Measurements from ENCODE around the gene MED27.
A peak's percentile ranks its signal among the peaks of the same experiment; 100 is the strongest.

MED27 gene, protein sequence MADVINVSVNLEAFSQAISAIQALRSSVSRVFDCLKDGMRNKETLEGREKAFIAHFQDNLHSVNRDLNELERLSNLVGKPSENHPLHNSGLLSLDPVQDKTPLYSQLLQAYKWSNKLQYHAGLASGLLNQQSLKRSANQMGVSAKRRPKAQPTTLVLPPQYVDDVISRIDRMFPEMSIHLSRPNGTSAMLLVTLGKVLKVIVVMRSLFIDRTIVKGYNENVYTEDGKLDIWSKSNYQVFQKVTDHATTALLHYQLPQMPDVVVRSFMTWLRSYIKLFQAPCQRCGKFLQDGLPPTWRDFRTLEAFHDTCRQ

DNA sequence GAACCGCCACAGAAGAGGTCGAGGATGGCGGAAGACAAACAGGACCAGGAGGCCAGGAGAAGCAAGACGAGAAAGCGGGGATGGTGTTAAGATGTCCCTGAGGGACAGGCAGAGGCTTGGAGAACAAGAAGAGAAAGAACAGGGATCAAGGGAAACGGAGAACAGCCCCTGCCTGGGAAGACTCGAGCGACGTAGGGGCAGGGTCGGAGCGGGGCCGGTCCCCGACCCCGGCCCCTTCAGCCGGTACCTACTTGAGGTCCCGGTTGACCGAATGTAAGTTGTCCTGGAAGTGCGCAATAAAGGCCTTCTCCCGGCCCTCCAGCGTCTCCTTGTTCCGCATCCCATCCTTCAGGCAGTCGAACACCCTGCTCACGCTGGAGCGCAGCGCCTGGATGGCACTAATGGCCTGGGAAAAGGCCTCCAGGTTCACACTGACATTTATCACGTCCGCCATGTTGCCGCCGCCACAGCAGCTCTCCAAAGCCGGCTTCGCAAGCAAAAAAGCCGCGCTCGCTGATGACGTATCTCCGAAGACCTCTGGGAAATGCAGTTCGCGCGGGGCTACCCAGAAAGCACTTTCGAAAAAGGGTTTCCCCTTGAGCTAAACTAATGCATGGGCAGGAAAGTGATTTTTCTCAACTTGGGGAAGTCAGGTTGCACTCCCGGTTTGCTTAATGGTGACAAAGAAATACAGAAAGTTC lies at the start of gene MED27:
Gene MED27 (minus strand): TSS at position 477 of the 701 bp plus-strand sequence. CDS start 23 bp downstream, at position 454.
- peak; percentile 97 for DNase-seq

DNA sequence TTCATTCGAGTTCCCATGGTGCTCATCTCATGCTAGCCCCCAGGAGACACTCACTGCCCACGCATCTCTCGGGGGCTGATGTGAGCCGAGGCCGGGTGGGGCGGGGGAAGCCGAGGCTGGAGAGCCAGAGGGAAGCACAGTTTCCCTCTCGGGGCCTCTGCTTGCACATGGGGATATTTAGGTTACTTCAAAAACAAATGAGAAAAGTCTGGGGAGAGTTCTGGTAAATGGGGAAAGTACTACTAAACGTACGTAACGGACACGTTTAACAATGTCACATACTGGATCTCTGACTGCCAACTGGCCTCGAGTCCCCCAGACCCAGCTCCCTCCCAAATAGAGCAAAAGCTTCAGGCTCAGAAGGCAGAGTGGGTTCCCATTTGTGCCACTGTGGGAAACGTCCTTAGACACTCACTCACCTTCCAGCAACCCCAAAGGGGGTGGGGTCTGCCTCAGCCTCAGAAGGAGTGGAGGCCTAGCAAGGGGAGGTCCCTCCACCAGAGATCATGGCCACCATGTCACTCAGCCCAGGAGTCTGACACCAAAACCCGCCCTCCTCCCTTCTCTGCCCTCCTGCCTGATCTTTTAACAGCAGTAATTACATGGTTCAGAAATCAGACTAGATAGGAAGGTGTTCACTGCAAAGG lies 48.3 kb upstream of the MED27 start:
- no peak for DNase-seq

DNA sequence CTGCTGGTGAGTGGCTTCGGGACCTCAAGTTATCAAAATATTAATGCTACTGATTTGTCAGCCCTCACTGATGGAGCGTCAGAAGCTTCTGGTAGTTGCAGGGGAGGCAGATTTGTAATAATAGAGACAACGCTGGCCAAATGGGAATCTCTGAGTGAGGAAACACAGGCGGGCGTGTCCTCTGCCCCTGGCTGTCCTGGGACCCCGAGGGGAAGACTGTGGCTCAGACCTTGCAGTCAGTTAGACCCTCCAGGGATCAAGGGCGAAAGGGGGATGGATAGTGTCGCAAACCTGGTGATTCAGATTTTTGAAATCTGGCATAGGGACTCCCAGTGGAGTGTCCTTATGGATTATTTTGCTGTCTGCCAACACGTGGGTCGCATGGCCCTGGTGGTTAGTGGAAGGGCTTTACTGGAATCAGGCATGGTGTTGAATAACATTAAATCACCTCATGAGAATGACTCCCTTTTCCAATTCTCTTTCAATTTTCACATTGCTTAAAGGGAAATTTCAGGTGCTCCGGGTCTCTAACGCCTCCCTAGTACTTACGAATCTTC lies 47.1 kb upstream of the MED27 start:
- no peak for DNase-seq

DNA sequence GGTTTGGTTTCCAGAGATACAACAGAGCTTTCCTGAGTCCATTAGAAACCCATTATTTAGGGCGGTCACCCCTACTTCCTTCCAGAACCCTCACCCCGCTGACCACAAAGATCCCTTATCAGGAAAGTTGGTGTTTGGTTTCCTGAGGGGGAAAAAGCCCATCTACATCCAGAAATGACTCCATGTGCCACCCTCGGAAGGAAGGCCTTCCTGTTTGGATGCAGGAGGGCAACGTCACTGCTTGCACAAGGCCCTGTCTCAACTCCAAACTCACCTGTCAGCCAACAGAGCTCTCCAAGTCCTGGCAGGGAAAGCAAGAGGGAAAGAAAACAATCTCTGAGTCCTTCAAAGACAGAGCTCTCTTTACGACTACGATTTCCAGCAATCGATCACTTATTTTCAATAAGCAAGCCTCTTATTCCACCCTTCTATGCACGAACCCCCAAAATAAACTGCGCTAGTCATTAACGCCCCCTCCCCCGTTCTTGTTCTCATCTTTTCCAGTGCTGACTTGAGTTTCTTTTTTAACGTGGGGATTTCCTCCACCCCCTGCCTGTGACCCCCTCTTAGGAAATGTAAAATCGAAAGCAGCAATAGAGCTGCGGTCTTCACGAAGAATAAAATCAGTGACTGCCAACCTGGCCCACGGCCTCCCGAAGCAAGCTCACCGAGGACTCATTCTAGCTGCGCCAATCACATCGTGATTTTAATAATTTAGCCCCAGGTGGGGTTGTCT lies 46.4 kb upstream of the MED27 start:
- DNase-seq: peak; percentile 68

DNA sequence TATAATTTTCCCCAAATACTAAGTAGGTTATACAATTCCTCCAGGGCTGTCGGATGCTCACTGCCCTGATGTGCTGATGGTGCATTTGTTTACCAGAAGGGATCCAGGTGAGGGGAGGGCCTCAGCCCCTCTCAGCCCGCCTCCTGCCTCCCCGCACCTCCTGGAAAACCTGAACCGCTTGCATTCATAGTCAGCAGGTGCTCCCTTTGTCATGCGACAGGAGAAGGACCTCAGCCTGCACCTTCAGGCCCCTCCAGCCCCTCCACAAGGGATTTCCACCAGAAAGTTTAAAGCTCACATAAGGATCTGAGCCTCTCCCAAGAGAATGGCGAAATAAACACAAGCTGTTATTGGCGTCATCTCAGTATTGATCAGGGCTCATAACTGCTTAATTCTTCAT lies 45.7 kb upstream of the MED27 start:
- DNase-seq: no peak

DNA sequence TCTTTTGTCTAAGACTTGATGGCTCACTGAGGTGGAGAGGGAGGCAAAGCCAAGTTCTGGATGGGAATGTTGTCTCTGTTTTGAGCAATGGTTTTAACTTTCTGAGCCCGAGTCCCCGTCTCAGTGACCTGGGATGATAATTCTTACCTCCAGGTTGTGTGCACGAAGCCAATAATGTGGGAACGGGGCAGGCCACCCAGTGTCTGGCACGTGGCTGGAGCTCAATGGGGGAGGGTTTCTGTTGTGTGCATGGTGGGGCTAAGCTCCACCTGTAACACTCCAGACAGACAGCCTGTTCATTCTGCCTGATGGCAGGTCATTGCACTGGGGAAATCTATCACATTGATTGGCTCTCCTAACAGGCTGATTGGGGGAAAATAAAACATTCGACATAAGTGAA lies 45.1 kb upstream of the MED27 start:
- no peak for DNase-seq

DNA sequence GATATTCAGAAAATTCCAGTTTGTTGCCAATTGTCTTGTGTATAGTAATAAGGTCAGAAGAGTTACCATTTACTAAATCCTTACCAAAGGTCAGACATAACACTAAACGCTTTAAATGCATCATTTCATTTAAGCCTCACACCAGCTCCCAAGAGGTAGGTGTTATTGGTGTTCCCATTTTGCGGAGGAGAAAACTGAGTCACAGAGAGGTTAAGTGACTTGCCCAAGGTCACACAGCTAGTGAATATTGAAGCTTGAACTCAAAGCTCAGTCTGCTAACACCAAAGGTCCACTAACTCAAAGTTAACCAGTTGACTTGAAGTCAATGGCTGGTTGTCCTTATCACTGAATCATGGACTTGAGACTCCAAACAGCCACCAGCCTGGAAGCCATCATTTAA lies 41.4 kb upstream of the MED27 start:
- DNase-seq: no peak

DNA sequence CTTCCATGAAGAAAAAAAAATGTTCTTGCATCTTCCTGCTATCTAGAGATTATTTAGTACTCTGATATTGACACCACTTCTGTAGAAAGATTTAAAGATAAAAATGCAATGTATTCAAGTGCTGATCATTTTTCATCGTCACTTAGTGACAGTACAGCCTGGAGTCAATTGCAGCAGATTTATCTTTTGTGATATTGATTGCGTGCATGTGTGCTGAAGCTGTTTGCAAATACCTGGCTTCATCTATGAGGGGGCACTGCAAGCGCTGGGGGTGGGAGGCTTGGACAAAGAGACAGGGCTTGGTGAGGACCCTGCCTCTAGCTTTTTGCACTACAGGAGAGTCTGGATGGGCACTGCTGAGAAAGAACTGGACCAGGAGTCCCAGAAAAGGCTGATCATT lies 38.0 kb upstream of the MED27 start:
- no peak for DNase-seq

DNA sequence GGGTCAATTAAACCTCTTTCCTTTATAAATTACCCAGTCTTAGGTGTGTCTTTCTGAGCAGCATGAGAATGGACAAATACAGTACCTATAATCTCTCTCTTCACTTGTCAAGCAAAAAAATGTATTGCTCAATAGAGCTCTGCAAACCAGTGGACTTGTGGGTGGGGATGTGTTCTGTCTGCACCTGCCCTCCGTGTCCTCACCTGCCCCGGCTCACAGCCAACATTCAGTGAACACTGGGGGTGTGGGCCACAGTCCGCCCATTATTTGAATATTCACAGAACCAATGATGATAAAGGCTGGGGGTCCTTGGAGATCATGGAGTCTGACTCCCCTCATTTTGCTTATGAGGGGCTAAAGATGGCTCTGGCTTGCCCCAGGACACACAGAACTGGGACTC lies 36.9 kb upstream of the MED27 start:
- DNase-seq: no peak

DNA sequence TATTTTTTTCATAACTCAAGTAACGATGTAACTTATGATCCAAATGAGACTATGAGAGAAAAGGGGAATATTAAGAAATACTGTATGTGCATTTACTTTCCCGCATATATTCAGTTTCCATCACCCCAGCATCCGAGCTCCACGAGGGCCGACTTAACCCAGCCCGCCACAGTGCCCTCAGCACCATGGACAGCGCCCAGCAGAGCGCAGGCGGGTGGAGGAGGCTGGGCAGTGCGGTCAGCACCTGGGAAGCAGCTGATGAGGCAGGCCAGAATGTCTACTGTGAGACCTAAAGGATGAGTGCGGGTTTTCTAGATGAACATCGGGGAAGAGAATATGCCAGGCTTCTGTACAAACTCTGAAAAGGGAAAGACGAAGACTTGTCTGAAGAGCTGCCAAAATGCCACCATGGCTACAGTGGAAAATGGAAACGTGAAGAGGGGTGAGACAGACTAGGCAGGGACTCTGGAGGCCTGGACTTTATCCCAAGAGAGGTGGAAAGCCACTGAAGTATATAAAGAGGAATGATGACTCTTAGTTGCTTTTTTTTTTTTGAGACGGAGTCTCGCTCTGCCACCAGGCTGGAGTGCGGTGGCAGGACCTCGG lies 34.5 kb upstream of the MED27 start:
- DNase-seq: peak; percentile 74

DNA sequence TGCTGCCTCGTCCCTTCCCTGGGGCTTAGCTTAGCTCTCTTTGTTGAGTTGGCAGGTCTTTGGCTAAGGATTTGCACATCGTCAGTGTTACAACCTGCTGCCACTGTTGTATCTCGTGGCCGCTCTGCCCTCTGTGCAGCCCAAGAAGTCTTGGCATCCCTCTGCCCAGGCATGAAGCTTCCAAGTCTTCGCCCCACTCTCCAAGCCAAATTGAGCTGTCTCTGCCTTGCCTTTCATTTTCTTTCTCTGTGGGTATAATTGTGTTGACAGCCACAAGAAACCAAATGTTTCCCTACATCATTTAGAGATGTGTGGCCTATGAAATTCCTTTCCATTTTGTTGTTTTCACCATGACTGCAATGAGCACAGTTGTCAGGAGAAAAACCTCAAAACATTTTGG lies 29.6 kb upstream of the MED27 start:
- DNase-seq: no peak

DNA sequence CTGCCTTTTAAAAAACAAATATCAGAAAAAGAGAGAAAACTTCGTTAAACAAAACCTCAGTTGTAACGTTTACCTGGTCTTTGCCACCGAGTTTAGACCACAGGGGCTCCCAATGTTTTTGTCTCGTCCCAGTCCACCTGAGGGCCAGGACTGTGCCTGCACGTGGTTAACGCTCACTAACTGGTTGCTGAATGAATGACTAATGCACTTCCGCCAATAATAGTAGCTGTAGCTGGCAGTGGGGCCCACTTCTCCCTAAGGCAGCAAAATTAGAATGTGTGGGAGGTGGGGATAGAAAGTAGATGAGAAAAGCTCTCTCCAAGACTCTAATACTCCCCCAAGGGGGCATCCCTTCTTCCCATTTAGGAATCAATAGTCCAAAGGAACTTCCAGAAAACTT lies 29.1 kb upstream of the MED27 start:
- no peak for DNase-seq

DNA sequence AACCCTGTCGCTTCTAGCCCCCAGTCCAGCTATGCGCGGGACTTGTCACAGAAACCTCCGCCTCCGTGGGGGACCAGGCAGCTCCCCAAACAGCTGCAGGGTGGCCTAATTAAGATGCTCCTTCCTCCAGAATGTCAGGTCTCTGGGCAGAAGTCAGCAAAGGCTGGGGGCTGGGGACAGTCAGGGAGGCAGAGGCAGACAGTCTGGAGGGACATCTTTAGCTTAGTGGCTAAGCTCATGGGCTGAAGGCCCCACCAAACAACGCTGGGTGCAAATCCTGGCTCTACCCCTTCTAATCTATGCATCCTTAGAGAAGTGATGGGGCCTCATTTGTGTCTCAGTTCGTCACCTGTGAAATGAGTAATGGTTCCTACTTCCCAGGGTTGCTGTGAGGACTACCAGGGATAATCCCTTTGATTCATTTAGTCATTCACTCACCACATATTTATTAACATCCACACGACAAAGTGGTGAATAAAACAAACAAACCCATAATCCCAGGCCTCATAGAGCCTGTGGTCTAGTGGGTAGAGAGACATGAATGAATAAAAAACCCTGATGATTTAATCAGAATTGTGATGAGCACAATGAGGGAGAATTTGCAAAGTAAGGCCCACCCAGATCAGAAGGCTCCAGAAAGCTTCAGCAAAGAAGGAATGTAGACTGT lies 20.2 kb upstream of the MED27 start:
- DNase-seq: no peak

DNA sequence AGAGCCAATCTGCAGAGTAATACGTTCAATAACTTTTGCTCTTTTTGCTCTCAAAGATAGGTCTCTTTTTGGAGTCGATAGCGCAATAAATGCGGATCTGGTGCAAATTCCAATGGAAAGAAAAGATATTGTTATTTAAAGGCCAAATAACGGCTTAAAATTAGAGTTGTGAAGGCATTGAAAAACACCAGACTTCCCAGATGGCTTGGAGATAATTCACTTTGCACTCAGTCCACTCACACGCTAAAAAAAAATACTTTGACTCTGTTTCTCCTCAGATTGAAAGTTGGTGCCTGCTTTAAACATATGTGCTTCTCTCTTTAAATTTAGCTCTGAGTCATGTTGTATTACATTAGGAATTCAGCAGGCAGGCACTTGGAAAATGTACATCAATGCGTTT lies 19.5 kb upstream of the MED27 start:
- DNase-seq: no peak

DNA sequence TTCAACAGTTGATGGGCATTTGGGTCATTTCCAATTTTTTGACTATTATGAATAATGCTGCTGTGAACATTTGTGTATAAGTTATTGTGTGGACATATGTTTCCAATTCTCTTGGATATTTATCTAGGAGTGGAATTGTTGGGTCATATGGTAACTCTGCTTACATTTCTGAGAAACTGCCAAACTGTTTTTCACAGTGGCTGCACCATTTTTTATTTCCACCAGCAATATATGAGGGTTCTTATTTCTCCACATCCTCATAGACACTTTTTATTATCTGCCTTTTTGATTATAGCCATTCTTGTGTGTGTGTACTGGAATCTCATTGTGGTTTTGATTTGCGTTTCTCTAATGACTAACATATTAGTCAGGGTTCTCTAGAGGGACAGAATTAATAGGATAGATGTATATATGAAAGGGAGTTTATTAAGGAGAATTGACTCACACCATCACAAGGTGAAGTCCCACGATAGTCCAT lies 14.7 kb upstream of the MED27 start:
- DNase-seq: no peak

DNA sequence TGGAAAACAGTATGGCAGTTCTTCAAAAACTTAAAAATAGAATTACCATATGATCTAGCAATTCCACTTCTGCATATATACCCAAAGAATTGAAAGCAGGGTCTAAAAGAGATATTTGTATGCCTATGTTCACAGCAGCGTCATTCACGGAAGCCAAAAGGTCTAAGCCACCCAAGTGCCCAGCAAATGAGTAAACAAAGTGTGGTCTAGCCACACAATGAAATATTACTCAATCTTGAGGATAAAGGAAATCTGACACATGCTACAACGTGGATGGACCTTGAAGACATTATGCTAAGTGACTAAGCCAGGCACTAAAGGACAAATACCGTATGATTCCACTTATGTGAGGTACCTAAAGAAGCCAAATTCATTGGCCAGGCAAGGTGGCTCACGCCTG lies 11.1 kb upstream of the MED27 start:
- DNase-seq: no peak

DNA sequence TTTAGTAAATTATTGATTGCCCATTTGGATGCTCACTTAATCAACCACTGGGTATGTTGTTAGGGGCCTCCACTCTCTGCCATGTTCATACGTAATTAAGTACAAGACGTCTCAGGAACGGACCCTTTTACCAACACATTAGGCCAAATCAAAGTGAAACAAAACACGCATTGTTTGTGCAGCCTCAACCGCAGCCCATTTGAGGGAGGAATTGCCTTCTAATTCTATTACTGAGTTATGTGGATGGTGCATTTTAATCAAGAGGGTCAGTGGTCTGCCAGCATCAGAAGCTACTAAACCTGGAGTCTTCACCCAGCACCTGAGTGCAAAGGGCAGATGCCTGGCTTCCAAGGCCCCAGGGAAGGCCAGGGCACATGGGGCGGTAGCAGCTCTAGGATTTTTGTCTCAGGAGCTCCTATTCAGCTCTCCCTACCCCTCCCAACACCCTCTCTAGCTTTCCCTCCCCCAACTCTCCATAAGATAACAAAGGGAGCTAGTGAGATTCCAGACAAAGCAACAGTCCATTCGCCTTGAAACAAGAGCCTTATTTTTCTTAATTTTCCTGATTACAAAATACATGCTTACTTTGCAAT lies 7.9 kb upstream of the MED27 start:
- no peak for DNase-seq

DNA sequence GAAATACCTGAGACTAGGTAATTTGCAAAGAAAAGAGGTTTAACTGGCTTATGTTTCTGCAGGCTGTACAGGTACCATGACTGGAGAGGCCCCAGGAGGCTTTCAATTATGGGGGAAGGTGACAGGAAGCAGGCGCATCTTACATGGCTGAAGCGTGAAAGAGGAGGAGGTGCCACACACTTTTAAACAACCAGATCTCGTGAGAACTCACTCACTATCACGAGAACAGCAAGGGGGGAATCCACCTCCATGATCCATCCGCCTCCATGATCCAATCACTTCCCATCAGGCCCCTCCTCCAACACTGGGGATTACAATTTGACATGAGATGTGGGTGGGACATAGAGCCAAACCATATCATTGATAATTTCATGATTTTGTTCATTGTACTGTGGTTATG lies 2.5 kb upstream of the MED27 start:
- no peak for DNase-seq

DNA sequence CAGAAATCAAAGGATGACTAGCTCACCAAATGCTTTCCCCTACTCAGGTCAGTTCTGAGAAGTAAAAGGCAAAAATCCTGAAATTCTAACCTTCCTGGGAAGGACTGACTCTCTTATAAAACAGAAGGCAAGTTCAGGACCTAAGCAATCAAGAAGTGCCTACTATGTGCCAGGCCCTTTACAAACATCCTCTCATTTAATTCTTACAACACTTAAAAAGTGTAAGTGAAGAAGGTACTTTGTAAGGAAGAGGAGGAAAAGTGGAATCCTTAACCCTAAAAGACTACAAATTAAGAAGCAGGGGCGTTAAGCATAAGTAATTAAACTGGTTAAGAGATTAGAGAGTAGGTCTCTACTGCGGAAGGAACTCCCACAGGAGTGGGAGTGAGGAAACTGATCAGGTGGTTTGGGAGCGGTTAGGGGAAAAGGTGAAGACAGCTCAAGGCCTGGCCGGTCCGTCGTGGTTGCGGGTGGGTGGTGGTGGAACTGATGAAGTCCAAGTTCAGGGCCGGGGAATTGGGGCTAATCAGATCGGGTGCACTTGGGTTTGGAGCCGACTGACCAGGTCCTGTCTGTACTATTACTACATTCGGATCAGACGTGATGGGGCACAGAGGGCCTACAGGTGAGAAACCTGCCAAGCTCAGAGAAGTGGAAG lies 839 bp downstream of the MED27 start:
- no peak for DNase-seq

DNA sequence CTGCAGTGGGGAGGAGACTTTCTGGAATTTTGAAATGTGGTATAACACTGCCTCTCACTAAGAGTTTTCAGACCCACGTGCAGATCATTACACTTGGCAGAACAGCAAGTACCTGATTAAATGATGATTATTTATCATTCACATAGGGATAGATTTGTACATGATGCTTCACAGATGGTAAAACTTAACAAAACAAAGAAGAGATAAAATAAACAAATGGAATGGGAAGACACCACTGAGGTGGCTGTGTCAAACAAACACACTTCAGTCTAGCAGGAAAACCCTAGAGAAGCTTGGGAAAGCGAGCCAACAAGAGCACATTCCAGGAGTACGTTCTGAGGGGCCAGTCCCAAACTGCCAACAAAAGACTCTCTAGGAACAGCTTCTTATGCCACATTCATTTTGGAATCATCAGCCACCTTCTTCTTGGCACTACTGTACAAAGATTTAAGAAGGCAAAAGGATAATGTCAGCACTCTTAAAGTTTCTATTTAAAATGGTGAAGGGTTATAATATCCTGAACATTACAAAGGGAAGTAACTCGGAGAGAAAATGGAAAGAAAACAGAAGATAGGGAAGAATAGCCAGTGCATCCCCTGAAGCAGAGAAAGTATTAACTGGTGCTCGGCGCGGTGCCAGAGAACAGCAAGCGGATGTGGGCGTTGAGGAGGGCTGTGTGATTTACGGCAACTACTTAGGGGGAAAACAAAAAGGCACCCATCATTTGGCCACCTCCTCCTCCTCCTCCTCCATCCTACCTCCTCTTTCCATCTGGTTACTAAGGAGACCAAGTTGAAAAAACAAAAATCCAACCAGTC lies 1.6 kb downstream of the MED27 start:
- peak; percentile 70 for DNase-seq

Data from activated effector memory CD4-positive, alpha-beta T cell treated with anti-CD3 and anti-CD28 coated beads, Interleukin-2, amount 50 U/mL, for 16 hours (primary cell).